ENCODE results near the gene RIPPLY1.
"Not testable (repeated sequence)": the region's sequence is repeated elsewhere in the genome, so short reads cannot be mapped to it uniquely, and the experiment has no call there.

RIPPLY1 gene

GRCh38 chrX:106912864-106913263, 9.7 kb upstream of the RIPPLY1 start:
- DNase-seq (ENCODE audit: low read depth, low spot score): no peak

- no peak for DNase-seq (ENCODE audit: low read depth, low spot score)
Observed at GRCh38 chrX:106906361-106906760, 3.2 kb upstream of the RIPPLY1 start.

GRCh38 chrX:106905064-106905708, 2.0 kb upstream of the RIPPLY1 start:
- DNase-seq (ENCODE audit: low read depth, low spot score): no peak

- no peak for DNase-seq (ENCODE audit: low read depth, low spot score)
Observed at GRCh38 chrX:106903856-106904528, 851 bp upstream of the RIPPLY1 start.

- no peak for DNase-seq (ENCODE audit: low read depth, low spot score)
Observed at GRCh38 chrX:106902684-106903083, 457 bp downstream of the RIPPLY1 start.

- no peak for DNase-seq (ENCODE audit: low read depth, low spot score)
Observed at GRCh38 chrX:106901781-106902219, 1.3 kb downstream of the RIPPLY1 start.

GRCh38 chrX:106901341-106901740, 1.8 kb downstream of the RIPPLY1 start:
- DNase-seq (ENCODE audit: low read depth, low spot score): no peak

GRCh38 chrX:106899841-106900240, 3.3 kb downstream of the RIPPLY1 start:
- DNase-seq (ENCODE audit: low read depth, low spot score): no peak

GRCh38 chrX:106899276-106899675, 3.9 kb downstream of the RIPPLY1 start:
- DNase-seq (ENCODE audit: low read depth, low spot score): no peak

- DNase-seq (ENCODE audit: low read depth, low spot score): no peak
Observed at GRCh38 chrX:106898462-106898861, 4.7 kb downstream of the RIPPLY1 start.

- DNase-seq (ENCODE audit: low read depth, low spot score): no peak
Observed at GRCh38 chrX:106897259-106897658, 5.9 kb downstream of the RIPPLY1 start.

GRCh38 chrX:106894978-106895452, 8.1 kb downstream of the RIPPLY1 start:
- no peak for DNase-seq (ENCODE audit: low read depth, low spot score)

GRCh38 chrX:106894392-106894909, 8.7 kb downstream of the RIPPLY1 start:
- no peak for DNase-seq (ENCODE audit: low read depth, low spot score)

- no peak for DNase-seq (ENCODE audit: low read depth, low spot score)
Observed at GRCh38 chrX:106891762-106892460, 11.2 kb downstream of the RIPPLY1 start.

GRCh38 chrX:106889468-106889867, 13.7 kb downstream of the RIPPLY1 start:
- DNase-seq (ENCODE audit: low read depth, low spot score): no peak

GRCh38 chrX:106875151-106875550, 28.0 kb downstream of the RIPPLY1 start:
- DNase-seq (ENCODE audit: low read depth, low spot score): no peak

GRCh38 chrX:106874075-106874474, 29.1 kb downstream of the RIPPLY1 start:
- DNase-seq (ENCODE audit: low read depth, low spot score): no peak

- not testable (repeated sequence) for DNase-seq (ENCODE audit: low read depth, low spot score)
Observed at GRCh38 chrX:106872796-106873195, 30.3 kb downstream of the RIPPLY1 start.

GRCh38 chrX:106863697-106864096, 39.4 kb downstream of the RIPPLY1 start:
- no peak for DNase-seq (ENCODE audit: low read depth, low spot score)

- no peak for DNase-seq (ENCODE audit: low read depth, low spot score)
Observed at GRCh38 chrX:106862972-106863688, 40.0 kb downstream of the RIPPLY1 start.
